K562 (cell line): ENCODE measurements around the gene WDR76.

Source experiments
- CTCF ChIP-seq, 3 experiments: IDR thresholded peaks in 2 of 3; conservative IDR thresholded peaks in 1 of 3; 2 replicates each; pipeline ENCODE4 v1.5.1; 2011 to 2012; ENCODE audit warnings: low read length in 3 of 3, mild to moderate bottlenecking in 3 of 3, control low read depth in 2 of 3, improper control_type of control experiment in 1 of 3, inconsistent platforms in 1 of 3, low read depth in 1 of 3, mixed read lengths in 1 of 3, moderate library complexity in 1 of 3; ENCODE audit not compliant: insufficient read depth in 2 of 3
- E2F3 ChIP-seq: fragments of 250-450 bp; sonication (Bioruptor Pico); IDR thresholded peaks from 2 replicates; pipeline ENCODE4 v1.4.0; 2020; ENCODE audit warnings: mild to moderate bottlenecking
- NR2F6 ChIP-seq: fragments of 450-650 bp; formaldehyde crosslinking; IDR thresholded peaks from 2 replicates; pipeline ENCODE4 v1.4.0; 2020; ENCODE audit warnings: mild to moderate bottlenecking
- PCBP2 ChIP-seq: fragments of 200-400 bp; formaldehyde crosslinking; IDR thresholded peaks from 2 replicates; pipeline ENCODE4 v1.6.1; 2018; ENCODE audit warnings: low read length, low read depth, mild to moderate bottlenecking, moderate library complexity; ENCODE audit not compliant: poor library complexity, severe bottlenecking
- PHB ChIP-seq: fragments of 250-450 bp; sonication (Bioruptor Pico); IDR thresholded peaks from 2 replicates; pipeline ENCODE4 v1.5.0; 2021
- POLR2AphosphoS5 ChIP-seq: IDR thresholded peaks from 2 replicates; pipeline ENCODE4 v1.6.1; 2011; ENCODE audit warnings: mild to moderate bottlenecking, low read depth, low read length, moderate library complexity; ENCODE audit not compliant: control insufficient read depth, insufficient read depth
- XRCC5 ChIP-seq: fragments of 200-400 bp; formaldehyde crosslinking; IDR thresholded peaks from 2 replicates; pipeline ENCODE4 v1.6.1; 2017; ENCODE audit warnings: low read depth, mild to moderate bottlenecking, low read length
- ZNF41 ChIP-seq: fragments of 250-450 bp; sonication (Bioruptor Pico); conservative IDR thresholded peaks from 2 replicates; pipeline ENCODE4 v1.4.0; 2020; ENCODE audit warnings: mild to moderate bottlenecking
- TF ChIP-seq, protein P1 (sequence below): fragments of 250-450 bp; sonication (Bioruptor Pico); IDR thresholded peaks from 2 replicates; pipeline ENCODE4 v1.4.0; 2020; ENCODE audit warnings: mild to moderate bottlenecking, moderate library complexity

GRCh38 chr15:43889042-43889441 is 62.2 kb downstream of the WDR76 start:
- TF ChIP-seq POLR2AphosphoS5, result no peak
- no peak for TF ChIP-seq PHB (CRISPR knock-in tag)
- TF ChIP-seq NR2F6, result no peak
- no peak for TF ChIP-seq CTCF (IDR thresholded peaks at IDR 0.05 in 2 of 3, conservative IDR thresholded peaks at IDR 0.05 in 1 of 3; ENCODE audit: insufficient read depth in 2 of 3, low read depth in 1 of 3, low read length in 3 of 3)
- TF ChIP-seq PCBP2, result no peak
- TF ChIP-seq, protein P1, sequence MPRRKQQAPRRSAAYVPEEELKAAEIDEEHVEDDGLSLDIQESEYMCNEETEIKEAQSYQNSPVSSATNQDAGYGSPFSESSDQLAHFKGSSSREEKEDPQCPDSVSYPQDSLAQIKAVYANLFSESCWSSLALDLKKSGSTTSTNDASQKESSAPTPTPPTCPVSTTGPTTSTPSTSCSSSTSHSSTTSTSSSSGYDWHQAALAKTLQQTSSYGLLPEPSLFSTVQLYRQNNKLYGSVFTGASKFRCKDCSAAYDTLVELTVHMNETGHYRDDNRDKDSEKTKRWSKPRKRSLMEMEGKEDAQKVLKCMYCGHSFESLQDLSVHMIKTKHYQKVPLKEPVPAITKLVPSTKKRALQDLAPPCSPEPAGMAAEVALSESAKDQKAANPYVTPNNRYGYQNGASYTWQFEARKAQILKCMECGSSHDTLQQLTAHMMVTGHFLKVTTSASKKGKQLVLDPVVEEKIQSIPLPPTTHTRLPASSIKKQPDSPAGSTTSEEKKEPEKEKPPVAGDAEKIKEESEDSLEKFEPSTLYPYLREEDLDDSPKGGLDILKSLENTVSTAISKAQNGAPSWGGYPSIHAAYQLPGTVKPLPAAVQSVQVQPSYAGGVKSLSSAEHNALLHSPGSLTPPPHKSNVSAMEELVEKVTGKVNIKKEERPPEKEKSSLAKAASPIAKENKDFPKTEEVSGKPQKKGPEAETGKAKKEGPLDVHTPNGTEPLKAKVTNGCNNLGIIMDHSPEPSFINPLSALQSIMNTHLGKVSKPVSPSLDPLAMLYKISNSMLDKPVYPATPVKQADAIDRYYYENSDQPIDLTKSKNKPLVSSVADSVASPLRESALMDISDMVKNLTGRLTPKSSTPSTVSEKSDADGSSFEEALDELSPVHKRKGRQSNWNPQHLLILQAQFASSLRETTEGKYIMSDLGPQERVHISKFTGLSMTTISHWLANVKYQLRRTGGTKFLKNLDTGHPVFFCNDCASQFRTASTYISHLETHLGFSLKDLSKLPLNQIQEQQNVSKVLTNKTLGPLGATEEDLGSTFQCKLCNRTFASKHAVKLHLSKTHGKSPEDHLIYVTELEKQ (CRISPR knock-in tag), result no peak
- no peak for TF ChIP-seq XRCC5
- no peak for TF ChIP-seq E2F3 (CRISPR knock-in tag)
- TF ChIP-seq ZNF41, result no peak
